IPS-NIHi7 (cell line): ENCODE results near the gene TPH2.

ENCODE experiments used
- DNase-seq: peaks from one replicate; pipeline ENCODE4 v3.0.0; 2012; ENCODE audit warnings: mixed read lengths; ENCODE audit errors: extremely low spot score

Gene TPH2

DNA sequence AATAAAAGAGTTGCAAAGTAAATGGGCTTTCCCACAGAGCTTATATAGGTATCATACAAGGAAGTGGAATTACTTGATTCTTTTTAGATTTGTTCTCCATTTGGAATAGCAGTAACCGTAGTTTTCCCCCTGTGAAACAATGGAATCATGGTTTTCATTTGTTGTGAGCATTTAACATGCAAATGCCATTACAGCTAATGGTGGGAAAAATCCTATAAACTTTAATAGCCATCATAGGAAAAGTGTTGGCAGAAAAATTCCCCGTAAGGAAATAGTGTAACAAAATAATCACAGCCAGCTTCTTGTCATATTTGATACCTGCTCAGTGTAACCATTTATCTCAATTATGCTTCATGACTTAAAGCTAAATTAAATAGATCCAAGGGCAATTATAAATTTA is 95.3 kb downstream of the TPH2 start:
- no peak for DNase-seq

DNA sequence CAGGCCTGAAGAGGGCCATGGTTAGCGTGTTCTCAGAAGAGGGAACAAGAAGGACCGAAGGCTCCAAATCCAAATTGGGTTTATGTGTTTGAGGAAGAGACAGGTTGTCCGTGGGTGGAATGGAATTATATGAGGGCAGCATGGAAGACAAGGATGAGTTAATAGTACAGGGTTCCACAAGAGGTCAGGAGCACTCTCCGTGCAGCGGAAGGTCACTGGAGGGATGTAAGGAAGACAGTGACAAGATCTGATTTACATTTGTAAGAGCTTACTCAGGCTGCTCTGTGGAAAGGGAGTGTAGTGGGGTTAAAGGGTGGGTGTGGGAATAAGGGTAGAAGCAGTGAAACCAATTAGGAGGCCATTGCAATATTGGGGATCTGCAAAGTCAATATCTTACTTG is 97.0 kb downstream of the TPH2 start:
- DNase-seq: peak; percentile 21

DNA sequence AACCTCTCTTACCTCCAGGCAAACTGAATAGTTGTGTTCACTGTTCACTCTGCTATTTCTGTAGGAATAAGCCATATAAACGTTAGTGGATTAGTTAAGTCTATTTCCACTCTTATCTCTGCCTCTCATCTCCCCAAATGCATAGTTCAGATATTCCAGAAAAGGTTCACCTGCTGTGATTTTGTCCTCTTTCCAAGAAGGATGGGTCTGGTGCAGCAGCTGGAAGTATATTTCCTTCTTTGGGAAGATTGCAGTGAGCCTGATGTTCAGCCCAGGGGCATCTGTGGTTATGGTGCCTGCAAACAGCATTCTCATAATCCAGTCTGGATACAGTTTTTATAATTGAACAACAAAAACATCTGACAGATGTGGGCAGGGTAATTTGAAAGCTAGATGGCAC is 97.7 kb downstream of the TPH2 start:
- no peak for DNase-seq

- DNase-seq: no peak
These were observed 98.6 kb downstream of the TPH2 start for GRCh38 chr12:72037006-72037795.

- no peak for DNase-seq
These were observed 103.2 kb downstream of the TPH2 start for GRCh38 chr12:72041811-72042210.

- DNase-seq: no peak
These were observed 115.0 kb downstream of the TPH2 start for GRCh38 chr12:72053604-72054003.

GRCh38 chr12:72054511-72054910 is 115.9 kb downstream of the TPH2 start:
- DNase-seq: no peak

- no peak for DNase-seq
These were observed 118.8 kb downstream of the TPH2 start for GRCh38 chr12:72057330-72057914.

- no peak for DNase-seq
These were observed 124.4 kb downstream of the TPH2 start for GRCh38 chr12:72063073-72063472.

DNA sequence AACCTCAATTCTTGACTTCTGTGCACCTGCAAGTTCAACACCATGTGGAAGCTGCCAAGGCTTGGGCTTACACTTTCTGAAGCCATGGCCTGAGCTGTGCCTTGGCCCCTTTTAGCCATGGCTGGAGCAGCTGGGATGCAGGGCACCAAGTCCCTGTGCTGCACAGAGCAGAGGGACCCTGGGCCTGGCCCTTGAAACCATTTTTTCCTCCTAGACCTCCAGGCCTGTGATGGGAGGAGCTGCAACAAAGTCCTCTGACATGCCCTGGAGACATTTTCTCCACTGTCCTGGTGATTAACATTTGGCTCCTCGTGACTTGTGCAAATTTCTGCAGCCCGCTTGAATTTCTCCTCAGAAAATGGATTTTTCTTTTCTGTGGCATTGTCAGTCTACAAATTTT is 132.4 kb downstream of the TPH2 start:
- DNase-seq: no peak

- no peak for DNase-seq
These were observed 134.1 kb downstream of the TPH2 start for GRCh38 chr12:72072592-72073212.

GRCh38 chr12:72074065-72074464 is 135.4 kb downstream of the TPH2 start:
- DNase-seq: no peak

DNA sequence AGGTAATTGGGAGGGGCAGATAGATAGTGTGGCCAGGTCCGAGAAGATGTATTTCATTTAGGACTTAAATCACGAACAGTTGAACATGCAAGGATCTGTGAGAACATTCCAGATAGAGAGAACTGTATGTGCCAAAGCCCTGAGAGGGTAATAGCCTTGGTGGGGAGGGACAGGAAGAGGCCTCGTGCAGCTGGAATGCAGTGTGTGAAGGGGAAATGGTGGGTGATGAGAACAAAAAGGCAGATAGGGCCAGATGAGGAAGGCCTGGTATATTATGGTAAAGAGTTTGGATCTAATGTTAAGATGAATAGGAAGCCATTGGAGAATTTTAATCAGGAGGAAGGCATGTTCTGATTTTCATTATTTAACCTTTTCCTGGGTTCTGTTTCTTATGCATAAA is 136.3 kb downstream of the TPH2 start:
- DNase-seq: no peak

GRCh38 chr12:72075401-72075800 is 136.8 kb downstream of the TPH2 start:
- no peak for DNase-seq

DNA sequence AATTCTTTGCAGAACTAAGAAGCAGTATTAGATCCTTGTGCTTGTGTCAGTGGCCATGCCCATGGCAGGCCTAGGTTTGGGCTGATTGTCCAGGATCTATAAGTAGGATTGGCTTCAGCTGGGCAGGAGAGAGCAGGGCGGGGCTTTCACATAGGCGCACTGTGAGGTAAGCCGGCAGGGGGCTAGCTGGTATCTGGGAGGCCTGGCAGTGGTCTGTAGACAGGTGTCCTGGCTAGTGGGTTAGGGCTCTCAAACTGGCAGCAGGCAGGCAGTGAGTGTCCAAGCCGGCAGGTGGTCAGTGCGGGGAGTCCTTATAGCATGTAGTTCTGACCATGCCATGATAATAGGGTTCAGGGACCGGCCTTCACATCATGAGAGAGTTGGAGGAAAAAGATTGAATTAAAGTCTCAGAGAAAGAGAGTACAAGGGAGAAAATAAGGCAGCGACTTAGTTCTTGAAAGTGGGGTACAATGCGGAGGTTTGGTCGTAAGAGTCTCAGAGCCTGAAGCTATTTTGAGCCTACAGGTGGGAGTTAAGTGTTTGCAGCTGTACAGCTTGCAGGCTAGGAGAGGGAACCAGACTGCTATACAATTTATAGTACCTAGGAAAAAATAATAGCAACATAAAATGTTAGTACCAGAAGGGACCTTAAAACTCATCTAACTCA is 137.4 kb downstream of the TPH2 start:
- DNase-seq: no peak

DNA sequence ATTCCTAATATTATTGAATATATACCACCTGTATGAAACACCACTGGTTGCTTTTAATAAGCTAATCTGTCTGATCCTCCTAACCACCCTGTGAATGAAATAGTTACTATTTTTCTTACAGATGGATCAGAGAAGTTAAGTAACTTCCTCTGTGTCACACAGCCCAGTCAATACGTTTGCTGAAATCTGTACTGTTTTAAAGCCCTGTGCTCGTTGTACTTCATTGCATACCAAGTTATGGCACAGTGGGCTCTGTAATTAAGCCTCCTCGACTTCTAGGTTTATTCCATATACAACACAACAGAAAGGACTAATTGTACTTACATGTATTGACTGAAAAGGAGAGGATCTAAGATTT is 137.9 kb downstream of the TPH2 start:
- DNase-seq: no peak

- DNase-seq: peak; percentile 16
These were observed 138.6 kb downstream of the TPH2 start for GRCh38 chr12:72077111-72077820.

- no peak for DNase-seq
These were observed 143.1 kb downstream of the TPH2 start for GRCh38 chr12:72081777-72082176.
